Fibroblast of peridontal ligament (primary cell): ENCODE data around the gene GPR150.

Experiments used
- DNase-seq: peaks from one replicate; pipeline ENCODE4 v3.0.0-alpha.2; 2010; ENCODE audit errors: extremely low read depth

GPR150 gene

GRCh38 chr5:95649842-95650620 is 30.1 kb downstream of the GPR150 start:
- DNase-seq = no peak

GRCh38 chr5:95652849-95653248 is 33.0 kb downstream of the GPR150 start:
- no peak for DNase-seq

GRCh38 chr5:95654196-95654595 is 34.3 kb downstream of the GPR150 start:
- DNase-seq = no peak

GRCh38 chr5:95655575-95655974 is 35.7 kb downstream of the GPR150 start:
- DNase-seq = no peak

- DNase-seq = no peak
Observed at GRCh38 chr5:95660060-95660459, 40.2 kb downstream of the GPR150 start.

GRCh38 chr5:95662946-95663345 is 43.1 kb downstream of the GPR150 start:
- DNase-seq = no peak

GRCh38 chr5:95664204-95664786 is 44.4 kb downstream of the GPR150 start:
- peak; percentile 69 for DNase-seq

- no peak for DNase-seq
Observed at GRCh38 chr5:95667061-95667618, 47.3 kb downstream of the GPR150 start.

GRCh38 chr5:95667678-95668077 is 47.8 kb downstream of the GPR150 start:
- no peak for DNase-seq

- peak; percentile 63 for DNase-seq
Observed at GRCh38 chr5:95668216-95668615, 48.3 kb downstream of the GPR150 start.

GRCh38 chr5:95668728-95669127 is 48.8 kb downstream of the GPR150 start:
- DNase-seq = no peak

- DNase-seq = peak; percentile 99
Observed at GRCh38 chr5:95669540-95669939, 49.7 kb downstream of the GPR150 start.

- DNase-seq = no peak
Observed at GRCh38 chr5:95669985-95670384, 50.1 kb downstream of the GPR150 start.

- peak; percentile 23 for DNase-seq
Observed at GRCh38 chr5:95670568-95670967, 50.7 kb downstream of the GPR150 start.
